Transverse colon (tissue), 4 donors: ENCODE results near the gene ZNF415. TPM values are rescaled to one million over a fixed set of nuclear protein-coding genes. Genes with fewer than 3 reads are reported as not detected.

Source experiments
- DNase-seq: peaks from one replicate; pipeline ENCODE4 v3.0.0-alpha.2; 2019
- H3K27ac ChIP-seq, 4 donors: fragments of 200-600 bp; sonication (generic); 2 replicates each; pipeline ENCODE4 v1.5.1; 2016 to 2018; ENCODE audit warnings: inconsistent platforms in 4 of 4
- H3K27me3 ChIP-seq: fragments of 200-600 bp; sonication (generic); 2 replicates; pipeline ENCODE4 v1.5.1; 2017; ENCODE audit warnings: inconsistent platforms
- H3K36me3 ChIP-seq, 4 donors: fragments of 200-600 bp; sonication (generic); 2 replicates each; pipeline ENCODE4 v1.5.1; 2017 to 2019; ENCODE audit warnings: inconsistent platforms in 4 of 4
- H3K4me1 ChIP-seq, 4 donors: fragments of 200-600 bp; sonication (generic); 2 replicates each; pipeline ENCODE4 v1.5.1; 2017 to 2020; ENCODE audit warnings: inconsistent platforms in 4 of 4
- H3K4me3 ChIP-seq, 4 donors: fragments of 200-600 bp; sonication (generic); 1 replicate in 1 of 4; 2 replicates in 3 of 4; pipeline versions ENCODE4 v1.5.1 to v1.6.1; 2017 to 2019; ENCODE audit warnings: inconsistent platforms in 4 of 4
- H3K9me3 ChIP-seq, 2 donors: fragments of 200-600 bp; sonication (generic); 2 replicates each; pipeline ENCODE4 v1.5.1; 2017 to 2019; ENCODE audit warnings: inconsistent platforms in 2 of 2
- CTCF ChIP-seq, 5 experiments: fragments of 200-600 bp in 3 of 5; fragments of 450-650 bp in 2 of 5; sonication (generic) in 3 of 5; IDR thresholded peaks; 1 replicate in 2 of 5; 2 replicates in 3 of 5; pipeline ENCODE4 v1.5.1; 2016 to 2017; ENCODE audit warnings: antibody characterized with exemption in 5 of 5, inconsistent platforms in 3 of 5, mild to moderate bottlenecking in 2 of 5, moderate library complexity in 1 of 5
- EP300 ChIP-seq: sonication (generic); formaldehyde crosslinking; IDR thresholded peaks from one replicate; pipeline ENCODE4 v1.6.1; 2017; ENCODE audit warnings: antibody characterized with exemption, low read depth
- POLR2A ChIP-seq: fragments of 450-650 bp; IDR thresholded peaks from one replicate; pipeline ENCODE4 v1.6.1; 2016; ENCODE audit warnings: antibody characterized with exemption, mild to moderate bottlenecking, moderate library complexity
- POLR2AphosphoS5 ChIP-seq, 3 donors: sonication (generic); formaldehyde crosslinking; IDR thresholded peaks; one replicate each; pipeline ENCODE4 v1.6.1; 2016; ENCODE audit warnings: antibody characterized with exemption in 3 of 3
- WGBS, 2 donors: methylation state at CpG; one replicate each; pipeline ENCODE4 v1.1.5; 2018; ENCODE audit warnings: low coverage in 1 of 2; 5-methylcytosine and 5-hydroxymethylcytosine counted together
- in situ Hi-C, 4 donors: fragments of 200-750 bp; cut with MboI; loops; one replicate each; pipeline versions ENCODE4 v1.15.0 to v1.15.1; 2017; ENCODE audit warnings: low sequenced_read_pairs in 3 of 4, low pct_ligation_motif_present in 1 of 4, low pct_unique_long_range_greater_than_20kb in 1 of 4
- intact Hi-C: fragments of 100-400 bp; cut with DNase I; formaldehyde crosslinking; loops from one replicate; pipeline ENCODE4 v1.15.1; 2023; ENCODE audit warnings: low total_unique reads
- total RNA-seq, 4 donors: library from RNA; depleted of rRNA; stranded (reverse); fragments of >200 nt; gene quantifications; one replicate each; pipeline ENCODE4 v1.1.0, GENCODE V29; 2016

Gene ZNF415
- total RNA-seq = 10 to 100 TPM in 2 of 4 donors, 1 to 10 TPM in 1, not detected in 1; 5.6 to 11.5 (median 10.8) TPM

- WGBS, 2 donors = 14% methylated on average over 51 of the region's 51 CpGs; no CpG with 5 or more reads in 1 of the 2 donors
Measured at GRCh38 chr19:53132141-53132991, at the start of gene ZNF415. ZNF415 (minus strand) TSS chr19:53132910; CDS start chr19:53122676, 10,234 bp downstream.

GRCh38 chr19:53182202-53182601 lies 49.5 kb upstream of the ZNF415 start:
- Histone ChIP-seq H3K36me3 (peaks cover 0 to 11% (median 0%) of the 10 kb centered on the region in 4 donors), H3K4me1 (no peaks in the 10 kb centered on the region), H3K27me3 (no peaks in the 10 kb centered on the region), H3K9me3 (no peaks in the 10 kb centered on the region), H3K4me3 (no peak overlapping the region), H3K27ac (no peak overlapping the region)
- intact Hi-C loops = no loop called here
- WGBS, 2 donors = 80 to 95% methylated on average over 2 to 10 of the region's 10 CpGs
- in situ Hi-C loops = no loop called here
- TF ChIP-seq EP300 = no peak
- no peak for TF ChIP-seq POLR2A
- no peak for TF ChIP-seq POLR2AphosphoS5 (IDR thresholded peaks at IDR 0.05)
- no peak for TF ChIP-seq CTCF (IDR thresholded peaks at IDR 0.05)
- DNase-seq = no peak

More at GRCh38 chr19:53132141-53132991, at the start of gene ZNF415:
- peak within 1 kb of the TSS; percentile 67 to 84 (median 79) for H3K27ac ChIP-seq
- no peaks in the 10 kb centered on the region for H3K36me3 ChIP-seq
- H3K4me3 ChIP-seq = peak within 1 kb of the TSS; percentile 56 to 88 (median 71)
- TF ChIP-seq CTCF (IDR thresholded peaks at IDR 0.05) (no peak), POLR2AphosphoS5 (IDR thresholded peaks at IDR 0.05) (peak in 2 of 3 donors; percentile 31 to 43), POLR2A (peak; percentile 26), EP300 (no peak)
- no peaks in the 10 kb centered on the region for H3K27me3 ChIP-seq
- peaks cover 11 to 12% of the 10 kb centered on the region in 2 donors for H3K9me3 ChIP-seq
- peak; percentile 79 for DNase-seq
- intact Hi-C loops = no loop called here
- H3K4me1 ChIP-seq = peaks cover 0 to 18% (median 8%) of the 10 kb centered on the region in 4 donors
- in situ Hi-C loops = no loop called here

- peaks cover 0 to 4% of the 10 kb centered on the region in 2 donors for H3K9me3 ChIP-seq
- intact Hi-C loops = no loop called here
- DNase-seq = no peak
- no peak overlapping the region for H3K4me3 ChIP-seq
- 80 to 93% methylated on average over 1 to 5 of the region's 5 CpGs for WGBS, 2 donors
- no peak overlapping the region for H3K27ac ChIP-seq
- in situ Hi-C loops = no loop called here
- no peaks in the 10 kb centered on the region for H3K27me3 ChIP-seq
- TF ChIP-seq POLR2AphosphoS5 (IDR thresholded peaks at IDR 0.05) (no peak), EP300 (no peak), POLR2A (no peak), CTCF (IDR thresholded peaks at IDR 0.05) (no peak)
- peaks cover 0 to 11% (median 0%) of the 10 kb centered on the region in 4 donors for H3K36me3 ChIP-seq
- H3K4me1 ChIP-seq = no peaks in the 10 kb centered on the region
Measured at GRCh38 chr19:53177986-53178385, 45.3 kb upstream of the ZNF415 start.

- in situ Hi-C loops (no loop called here), intact Hi-C loops (no loop called here)
- no peak for DNase-seq
- peaks cover 7 to 26% of the 10 kb centered on the region in 2 donors for H3K9me3 ChIP-seq
- no peaks in the 10 kb centered on the region for H3K4me1 ChIP-seq
- WGBS, 2 donors = 61 to 71% methylated on average over 4 of the region's 4 CpGs
- no peak overlapping the region for H3K4me3 ChIP-seq
- H3K27me3 ChIP-seq = no peaks in the 10 kb centered on the region
- H3K36me3 ChIP-seq = no peaks in the 10 kb centered on the region
- H3K27ac ChIP-seq = no peak overlapping the region
- no peak for TF ChIP-seq CTCF (IDR thresholded peaks at IDR 0.05)
- TF ChIP-seq POLR2AphosphoS5 (IDR thresholded peaks at IDR 0.05) = no peak
- TF ChIP-seq POLR2A = no peak
- TF ChIP-seq EP300 = no peak
Measured at GRCh38 chr19:53172889-53173288, 40.2 kb upstream of the ZNF415 start.
